HG03521 (cell line): ENCODE data around the gene ARHGEF11.
"Not testable (repeated sequence)": the region's sequence is repeated elsewhere in the genome, so short reads cannot be mapped to it uniquely, and the experiment has no call there.

Experiments
- ATAC-seq: cut with Tn5 transposase; IDR thresholded peaks from one replicate; pipeline ENCODE4 v1.9.1; 2021; ENCODE audit warnings: mild to moderate bottlenecking, moderate library complexity; ENCODE audit not compliant: unreplicated experiment

The ARHGEF11 gene

DNA sequence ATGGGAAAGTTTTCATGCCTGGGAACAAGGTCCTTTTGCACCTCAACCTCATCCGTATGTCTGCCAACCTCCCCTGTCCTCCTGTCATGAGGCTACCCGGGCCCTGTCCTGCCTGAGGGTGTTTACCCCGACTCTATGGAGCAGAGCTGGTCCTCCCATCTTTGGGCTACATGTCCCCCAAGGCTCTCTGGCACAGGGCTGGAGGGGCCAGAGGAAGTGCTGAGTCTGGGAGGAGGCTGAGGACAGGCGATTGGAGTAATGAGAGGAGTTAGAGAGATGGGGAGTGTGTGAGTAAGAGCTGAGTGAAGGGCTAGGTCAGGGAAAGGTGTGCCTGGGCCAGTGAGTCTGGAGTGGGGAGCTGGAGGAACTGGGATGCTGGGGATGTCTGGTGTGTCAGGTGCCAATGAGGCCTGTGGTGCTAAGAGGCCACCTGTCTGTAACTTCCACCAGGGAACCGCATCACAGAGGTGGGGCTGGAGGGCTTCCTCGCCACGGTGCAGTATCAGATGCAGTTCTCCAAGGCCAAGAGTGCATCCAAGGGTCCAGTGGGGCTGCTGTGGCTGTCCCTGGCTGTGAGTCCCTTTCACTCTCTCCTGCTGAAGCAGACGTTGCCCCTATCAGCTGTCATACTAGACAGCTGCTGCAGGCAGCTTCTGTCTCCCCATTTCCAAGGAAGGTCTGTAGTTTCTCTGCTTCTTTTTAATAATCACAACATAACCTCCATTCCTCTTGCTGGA, 113.4 kb downstream of the ARHGEF11 start:
- ATAC-seq, result no peak

DNA sequence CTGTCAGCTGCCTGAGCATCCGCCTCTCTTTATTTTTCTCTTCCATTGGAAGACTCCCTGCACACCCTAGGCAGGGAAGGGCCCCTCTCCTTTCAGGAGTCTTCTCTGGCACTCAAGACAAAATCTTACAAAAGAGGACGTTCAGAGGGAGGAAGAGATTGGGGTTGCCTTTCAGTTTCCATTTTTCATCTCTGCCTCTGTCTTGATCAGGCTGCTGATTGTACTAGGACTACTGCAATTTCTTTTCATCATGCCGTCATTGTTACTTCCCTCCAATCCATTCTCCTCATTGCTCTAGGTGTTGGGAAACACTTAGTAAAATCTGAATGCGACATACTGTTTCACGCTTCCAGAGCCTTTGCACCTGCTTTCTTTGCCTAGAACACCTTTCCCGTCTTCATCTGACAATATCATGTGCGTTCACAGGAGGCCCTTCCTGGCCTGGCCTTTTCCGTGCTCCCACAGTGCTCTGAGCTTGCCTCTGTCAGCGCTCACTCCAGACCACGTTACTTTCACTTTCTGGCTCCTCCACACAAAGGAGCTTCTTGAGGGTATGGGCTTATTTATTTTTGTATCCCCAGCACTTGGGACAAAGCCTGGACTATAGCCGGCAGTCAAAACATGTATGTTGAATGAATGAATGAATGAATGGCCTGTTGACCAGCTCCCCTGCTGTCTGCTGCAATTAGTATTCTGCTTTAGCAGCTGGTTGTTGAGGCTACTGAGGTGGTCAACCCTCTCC, 114.2 kb downstream of the ARHGEF11 start:
- no peak for ATAC-seq

DNA sequence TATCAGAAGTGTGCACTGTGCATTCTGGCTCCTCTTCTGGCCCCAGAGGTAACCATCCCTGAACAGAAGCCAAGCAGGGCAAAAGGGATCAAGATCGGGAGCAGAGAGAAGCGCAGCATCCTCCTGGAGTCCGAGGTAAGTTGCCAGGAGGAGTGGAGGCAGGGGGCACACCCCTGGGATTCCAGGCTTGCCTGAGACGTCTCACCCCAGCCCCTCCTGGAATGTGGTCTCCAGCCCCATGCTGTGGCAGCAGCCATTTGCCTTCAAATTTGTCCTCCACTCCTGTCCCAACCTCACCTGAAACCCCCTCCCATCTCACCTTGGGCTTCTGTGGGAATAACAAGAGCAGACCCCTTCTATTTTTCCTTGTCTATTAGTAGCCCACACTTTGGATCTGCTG, 115.1 kb downstream of the ARHGEF11 start:
- no peak for ATAC-seq

GRCh38 chr1:156929596-156930238, 115.8 kb downstream of the ARHGEF11 start:
- no peak for ATAC-seq

DNA sequence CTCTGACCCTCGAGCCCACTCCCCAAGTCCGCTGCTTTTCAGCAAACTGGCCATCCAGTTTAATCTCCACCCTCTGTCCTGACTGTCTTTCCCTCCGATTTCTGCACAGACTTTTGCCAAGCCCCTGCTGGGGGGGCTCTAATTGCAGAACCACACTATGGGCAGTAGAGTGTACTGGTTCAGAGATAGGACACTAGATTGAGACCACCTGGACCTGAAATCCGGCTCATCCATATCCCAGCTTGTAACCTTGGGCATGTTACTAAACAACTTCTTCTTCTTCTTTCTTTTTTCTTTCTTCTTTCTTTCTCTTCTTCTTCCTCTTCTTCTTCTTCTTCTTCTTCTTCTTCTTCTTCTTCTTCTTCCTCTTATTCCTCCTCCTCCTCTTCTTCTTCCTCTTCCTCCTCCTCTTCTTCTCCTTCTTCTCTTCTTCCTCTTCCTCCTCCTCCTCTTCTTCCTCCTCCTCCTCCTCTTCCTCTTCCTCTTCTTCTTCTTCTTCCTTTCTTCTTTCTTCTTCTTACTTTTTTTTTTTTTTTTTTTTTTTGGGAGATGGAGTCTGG, 117.4 kb downstream of the ARHGEF11 start:
- no peak for ATAC-seq

- ATAC-seq, result no peak
These were observed 118.1 kb downstream of the ARHGEF11 start for GRCh38 chr1:156927215-156928042.

- not testable (repeated sequence) for ATAC-seq
These were observed 118.8 kb downstream of the ARHGEF11 start for GRCh38 chr1:156926695-156927094.

DNA sequence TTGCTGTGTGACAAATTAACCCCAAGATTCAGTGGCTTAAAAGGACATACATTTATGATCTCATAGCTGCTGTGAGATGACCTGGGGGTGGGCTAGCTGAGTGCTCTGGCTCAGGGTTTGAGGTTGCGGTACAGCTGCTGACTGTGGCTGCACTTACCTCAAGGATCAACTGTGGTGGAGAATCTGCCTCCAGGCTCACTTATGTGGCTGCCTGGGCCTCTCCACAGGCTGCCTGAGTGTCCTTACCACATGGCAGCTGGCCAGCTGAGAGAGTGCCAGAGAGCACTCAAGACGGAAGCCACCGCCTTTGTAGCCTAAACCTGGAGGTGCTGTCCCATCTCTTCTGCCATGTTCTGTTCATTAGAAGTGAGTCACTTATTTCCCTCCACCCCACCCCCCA, 119.4 kb downstream of the ARHGEF11 start:
- ATAC-seq, result no peak

- ATAC-seq, result no peak
These were observed 120.2 kb downstream of the ARHGEF11 start for GRCh38 chr1:156925154-156926010.

DNA sequence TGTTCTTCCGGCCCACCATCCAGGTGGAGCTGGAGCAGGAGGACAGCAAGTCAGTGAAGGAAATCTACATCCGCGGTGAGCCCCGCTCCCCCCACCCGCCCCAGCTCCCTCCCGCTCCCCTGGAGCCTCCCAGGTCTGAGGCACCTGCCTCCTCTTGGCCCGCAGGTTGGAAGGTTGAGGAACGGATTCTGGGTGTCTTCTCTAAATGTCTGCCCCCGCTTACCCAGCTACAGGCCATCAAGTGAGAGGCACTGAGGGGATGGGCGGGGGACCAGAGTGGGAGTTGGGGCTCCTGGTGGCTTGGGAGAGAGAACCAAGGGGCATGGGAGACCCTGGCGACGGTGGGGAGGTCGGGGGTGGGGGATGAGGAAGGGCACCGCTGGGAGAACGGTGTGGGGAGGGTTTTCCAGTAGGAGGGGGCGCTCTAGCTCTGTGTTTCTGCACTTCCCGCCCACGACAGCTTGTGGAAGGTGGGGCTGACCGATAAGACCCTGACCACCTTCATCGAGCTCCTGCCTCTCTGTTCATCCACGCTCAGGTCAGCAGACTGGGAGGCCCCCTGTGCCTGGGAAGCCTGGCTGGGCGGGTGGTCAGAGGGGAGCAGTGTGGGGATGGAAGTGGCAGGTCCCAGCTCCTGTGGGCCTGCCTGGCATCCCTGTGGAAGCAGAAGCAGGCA, 120.9 kb downstream of the ARHGEF11 start:
- ATAC-seq, result no peak

GRCh38 chr1:156923670-156924477, 121.7 kb downstream of the ARHGEF11 start:
- ATAC-seq, result no peak

DNA sequence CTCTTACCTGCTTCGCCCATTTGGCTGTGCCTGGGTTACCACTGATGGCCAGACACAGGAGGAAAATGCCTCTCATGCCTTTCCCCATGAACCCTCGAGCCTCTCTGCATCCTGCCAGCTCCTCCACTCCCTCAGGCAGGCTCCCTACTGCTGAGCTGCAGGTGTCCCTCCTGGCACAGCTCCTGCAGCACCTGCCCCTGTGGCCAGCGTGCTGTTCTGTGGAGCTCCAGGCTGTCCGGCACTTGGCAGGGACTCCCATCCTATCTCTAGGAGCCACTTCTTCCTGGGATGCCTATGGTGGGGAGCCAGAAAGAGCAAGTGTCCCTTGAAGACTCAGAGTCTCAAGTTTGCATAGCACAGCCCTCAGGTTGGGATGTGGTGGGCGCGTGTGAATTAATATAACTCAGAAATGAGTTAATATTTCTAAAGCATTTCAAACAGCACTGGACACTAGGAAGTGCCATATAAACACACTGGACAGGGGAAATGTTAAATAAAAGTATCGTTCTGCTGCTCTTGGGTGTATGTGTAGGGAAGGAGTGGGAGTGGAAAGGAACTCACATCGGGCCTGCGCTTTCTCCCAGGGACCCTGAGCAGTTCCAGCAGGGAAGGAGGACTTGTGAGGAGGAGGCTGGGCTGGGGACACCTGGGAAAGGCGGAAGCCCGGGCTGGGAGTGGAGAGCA, 122.4 kb downstream of the ARHGEF11 start:
- no peak for ATAC-seq

GRCh38 chr1:156921053-156921529, 124.5 kb downstream of the ARHGEF11 start:
- no peak for ATAC-seq

- ATAC-seq, result no peak
These were observed 125.1 kb downstream of the ARHGEF11 start, which contains the start of gene LRRC71 for GRCh38 chr1:156920233-156921052. Gene LRRC71 (plus strand): TSS chr1:156920632. CDS start chr1:156920804, 172 bp downstream.

GRCh38 chr1:156914440-156914856, 131.1 kb downstream of the ARHGEF11 start:
- ATAC-seq, result no peak

DNA sequence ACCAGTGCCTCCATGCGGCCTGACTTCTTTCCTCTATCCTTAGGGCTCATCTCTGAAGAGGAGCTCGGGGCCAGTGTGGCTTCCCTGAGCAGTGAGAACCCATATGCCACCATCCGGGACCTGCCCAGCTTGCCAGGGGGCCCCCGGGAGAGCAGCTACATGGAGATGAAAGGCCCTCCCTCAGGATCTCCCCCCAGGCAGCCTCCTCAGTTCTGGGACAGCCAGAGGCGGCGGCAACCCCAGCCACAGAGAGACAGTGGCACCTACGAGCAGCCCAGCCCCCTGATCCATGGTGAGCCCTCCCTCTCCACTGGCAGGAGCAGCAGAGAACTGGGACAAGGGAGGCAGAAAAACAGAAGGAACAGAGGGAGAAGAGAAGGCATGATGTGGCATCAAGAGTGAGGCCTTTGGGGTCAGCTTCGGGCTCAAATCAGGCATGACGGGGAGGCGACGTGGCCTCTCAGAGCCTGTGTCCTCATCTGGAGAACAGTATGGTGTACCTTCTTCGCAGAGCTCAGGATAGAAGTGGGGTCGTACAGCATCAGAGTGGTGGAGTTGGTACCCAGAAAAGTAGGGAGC, 131.6 kb downstream of the ARHGEF11 start:
- ATAC-seq, result no peak
